Neural cell (in vitro differentiated cells): ENCODE data around the gene RAB27B.

Source experiments
- MXI1 ChIP-seq: fragments of 450-650 bp; conservative IDR thresholded peaks from 2 replicates; pipeline ENCODE4 v1.6.1; 2014; ENCODE audit warnings: antibody characterized with exemption, mild to moderate bottlenecking; ENCODE audit not compliant: poor library complexity, severe bottlenecking
- RAD21 ChIP-seq: fragments of 450-650 bp; conservative IDR thresholded peaks from 2 replicates; pipeline ENCODE4 v1.6.1; 2014; ENCODE audit warnings: antibody characterized with exemption, mild to moderate bottlenecking, moderate library complexity
- TAF1 ChIP-seq: IDR thresholded peaks from 2 replicates; pipeline ENCODE4 v1.6.1; 2012; ENCODE audit warnings: low read depth
- TF ChIP-seq, protein P1 (sequence below): fragments of 450-650 bp; IDR thresholded peaks from 2 replicates; pipeline ENCODE4 v1.5.1; 2014; ENCODE audit warnings: antibody characterized with exemption, mild to moderate bottlenecking, moderate library complexity; ENCODE audit not compliant: poor library complexity, severe bottlenecking

DNA sequence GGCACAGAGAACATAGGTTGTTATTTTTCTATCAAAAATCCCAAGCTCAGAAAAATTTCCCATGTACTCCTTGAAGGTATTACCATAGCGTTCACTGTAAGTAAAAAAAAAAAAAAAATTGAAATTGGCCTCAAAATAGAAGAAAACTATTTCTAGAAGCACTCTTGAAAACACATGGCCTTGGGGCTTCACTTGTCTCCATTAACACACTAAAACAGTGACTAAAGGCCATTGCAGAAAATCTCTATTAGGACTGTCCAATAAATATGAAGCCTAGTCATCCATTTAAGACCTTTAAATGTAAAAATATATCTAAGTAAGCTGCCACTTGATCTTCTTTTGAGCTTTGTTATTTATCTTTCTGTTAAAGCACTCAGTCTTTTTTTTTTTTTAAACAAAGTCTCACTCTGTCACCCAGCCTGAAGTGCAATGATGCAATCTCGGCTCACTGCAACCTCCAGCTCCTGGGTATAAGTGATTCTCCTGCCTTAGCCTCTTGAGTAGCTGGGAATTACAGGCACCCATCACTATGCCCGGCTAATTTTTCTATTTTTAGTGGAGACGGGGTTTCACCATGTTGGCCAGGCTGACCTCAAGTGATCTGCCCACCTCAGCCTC lies 95.2 kb downstream of the RAB27B start:
- TF ChIP-seq, protein P1, sequence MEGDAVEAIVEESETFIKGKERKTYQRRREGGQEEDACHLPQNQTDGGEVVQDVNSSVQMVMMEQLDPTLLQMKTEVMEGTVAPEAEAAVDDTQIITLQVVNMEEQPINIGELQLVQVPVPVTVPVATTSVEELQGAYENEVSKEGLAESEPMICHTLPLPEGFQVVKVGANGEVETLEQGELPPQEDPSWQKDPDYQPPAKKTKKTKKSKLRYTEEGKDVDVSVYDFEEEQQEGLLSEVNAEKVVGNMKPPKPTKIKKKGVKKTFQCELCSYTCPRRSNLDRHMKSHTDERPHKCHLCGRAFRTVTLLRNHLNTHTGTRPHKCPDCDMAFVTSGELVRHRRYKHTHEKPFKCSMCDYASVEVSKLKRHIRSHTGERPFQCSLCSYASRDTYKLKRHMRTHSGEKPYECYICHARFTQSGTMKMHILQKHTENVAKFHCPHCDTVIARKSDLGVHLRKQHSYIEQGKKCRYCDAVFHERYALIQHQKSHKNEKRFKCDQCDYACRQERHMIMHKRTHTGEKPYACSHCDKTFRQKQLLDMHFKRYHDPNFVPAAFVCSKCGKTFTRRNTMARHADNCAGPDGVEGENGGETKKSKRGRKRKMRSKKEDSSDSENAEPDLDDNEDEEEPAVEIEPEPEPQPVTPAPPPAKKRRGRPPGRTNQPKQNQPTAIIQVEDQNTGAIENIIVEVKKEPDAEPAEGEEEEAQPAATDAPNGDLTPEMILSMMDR: no peak
- TF ChIP-seq MXI1 (no peak), RAD21 (no peak), TAF1 (no peak)
